Vein endothelial cell (primary cell): ENCODE results near the gene PNISR. TPM values are rescaled to one million over a fixed set of nuclear protein-coding genes. Genes with fewer than 3 reads are reported as not detected.

Source experiments
- total RNA-seq: library from RNA; depleted of rRNA; stranded (reverse); fragments of >200 nt; gene quantifications from 2 replicates; pipeline ENCODE4 v1.2.3, GENCODE V29; 2012

The PNISR gene, protein sequence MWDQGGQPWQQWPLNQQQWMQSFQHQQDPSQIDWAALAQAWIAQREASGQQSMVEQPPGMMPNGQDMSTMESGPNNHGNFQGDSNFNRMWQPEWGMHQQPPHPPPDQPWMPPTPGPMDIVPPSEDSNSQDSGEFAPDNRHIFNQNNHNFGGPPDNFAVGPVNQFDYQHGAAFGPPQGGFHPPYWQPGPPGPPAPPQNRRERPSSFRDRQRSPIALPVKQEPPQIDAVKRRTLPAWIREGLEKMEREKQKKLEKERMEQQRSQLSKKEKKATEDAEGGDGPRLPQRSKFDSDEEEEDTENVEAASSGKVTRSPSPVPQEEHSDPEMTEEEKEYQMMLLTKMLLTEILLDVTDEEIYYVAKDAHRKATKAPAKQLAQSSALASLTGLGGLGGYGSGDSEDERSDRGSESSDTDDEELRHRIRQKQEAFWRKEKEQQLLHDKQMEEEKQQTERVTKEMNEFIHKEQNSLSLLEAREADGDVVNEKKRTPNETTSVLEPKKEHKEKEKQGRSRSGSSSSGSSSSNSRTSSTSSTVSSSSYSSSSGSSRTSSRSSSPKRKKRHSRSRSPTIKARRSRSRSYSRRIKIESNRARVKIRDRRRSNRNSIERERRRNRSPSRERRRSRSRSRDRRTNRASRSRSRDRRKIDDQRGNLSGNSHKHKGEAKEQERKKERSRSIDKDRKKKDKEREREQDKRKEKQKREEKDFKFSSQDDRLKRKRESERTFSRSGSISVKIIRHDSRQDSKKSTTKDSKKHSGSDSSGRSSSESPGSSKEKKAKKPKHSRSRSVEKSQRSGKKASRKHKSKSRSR
- total RNA-seq: 48.7 and 70.4 TPM in 2 replicates

DNA sequence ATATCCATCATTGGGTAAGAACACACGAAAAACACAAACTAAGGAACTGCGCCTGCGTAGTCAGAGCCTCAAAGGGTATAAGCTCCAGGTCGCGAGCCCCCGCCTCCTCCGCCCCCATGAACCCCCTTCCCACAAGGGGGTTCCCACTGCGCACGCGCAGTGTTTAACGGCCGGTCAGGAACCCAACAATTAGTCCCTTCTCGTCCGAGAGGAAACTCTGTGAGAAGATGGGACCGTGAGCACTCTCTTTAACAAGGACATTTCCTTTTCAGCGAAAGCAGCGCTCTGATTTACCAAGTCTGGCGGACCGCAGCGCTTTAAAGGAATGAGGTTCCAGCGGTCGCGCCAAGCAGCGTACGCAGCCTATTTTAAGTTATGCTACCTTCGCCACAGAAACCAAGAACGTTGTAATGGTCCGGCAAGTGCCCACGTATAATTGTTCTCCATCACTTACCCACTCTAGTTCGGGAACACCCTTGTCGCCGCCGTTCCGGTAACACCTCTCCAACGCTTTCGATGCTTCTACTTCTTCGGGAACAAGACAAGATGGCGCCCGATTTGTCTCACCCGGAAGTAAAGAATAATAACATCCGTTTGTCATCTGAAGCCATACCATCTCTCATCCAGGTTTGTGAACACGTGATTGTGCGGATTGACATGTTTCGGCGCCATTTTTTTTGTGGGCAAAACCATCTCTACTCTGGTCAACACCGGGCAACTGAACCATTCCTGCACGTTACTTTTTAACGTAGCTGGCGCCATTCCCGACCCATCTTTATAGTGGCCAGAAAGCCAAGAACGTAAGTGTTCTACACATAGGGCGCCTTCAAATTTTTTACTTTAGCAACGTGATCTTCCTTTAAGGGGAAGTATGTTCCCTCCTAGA, at the start of gene PNISR:
Gene PNISR (minus strand): TSS at position 548 of the 886 bp plus-strand sequence. CDS start 10,649 bp downstream, outside the sequence.

DNA sequence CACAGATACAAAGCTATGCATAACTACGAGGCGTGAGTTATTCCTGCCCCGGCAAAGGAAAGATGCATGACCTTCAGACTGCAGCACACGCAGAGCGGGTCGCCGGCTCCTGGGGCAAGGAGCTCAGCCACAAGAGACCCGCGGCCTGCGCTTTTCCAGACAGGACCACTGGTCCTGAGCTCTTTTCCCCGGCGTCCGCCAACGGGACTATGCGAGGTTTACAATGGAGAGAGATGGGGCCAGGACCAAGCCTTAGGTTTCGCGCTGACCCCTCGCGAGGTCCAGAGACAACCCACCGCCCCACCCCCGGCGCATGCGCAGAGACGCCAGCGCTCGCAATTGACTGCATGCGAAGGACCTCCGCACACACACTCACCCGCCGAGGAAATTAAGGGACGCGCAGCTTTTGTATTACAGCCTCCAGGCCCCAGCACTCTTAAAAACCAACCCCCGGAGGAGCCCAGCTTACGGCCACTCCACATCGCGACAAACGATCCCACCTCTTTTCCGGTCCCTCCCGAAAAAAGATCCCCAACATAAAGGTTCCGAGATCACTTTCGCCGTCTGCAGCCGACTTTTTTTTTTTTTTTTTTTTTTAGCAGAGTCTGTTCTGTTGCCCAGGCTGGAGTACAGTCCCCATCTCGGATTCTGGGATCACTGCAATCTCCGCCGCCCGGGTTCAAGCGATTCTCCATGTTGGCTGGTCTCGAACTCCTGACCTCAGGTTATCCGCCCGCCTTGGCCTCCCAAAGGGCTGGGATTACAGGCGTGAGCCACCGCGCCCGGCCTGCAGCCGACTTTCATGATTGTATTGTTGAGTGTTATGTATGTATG, 31.2 kb downstream of the PNISR start, which contains the start of gene COQ3:
Gene COQ3 (minus strand): TSS at position 498 of the 834 bp plus-strand sequence. CDS start 16 bp downstream, at position 482.

DNA sequence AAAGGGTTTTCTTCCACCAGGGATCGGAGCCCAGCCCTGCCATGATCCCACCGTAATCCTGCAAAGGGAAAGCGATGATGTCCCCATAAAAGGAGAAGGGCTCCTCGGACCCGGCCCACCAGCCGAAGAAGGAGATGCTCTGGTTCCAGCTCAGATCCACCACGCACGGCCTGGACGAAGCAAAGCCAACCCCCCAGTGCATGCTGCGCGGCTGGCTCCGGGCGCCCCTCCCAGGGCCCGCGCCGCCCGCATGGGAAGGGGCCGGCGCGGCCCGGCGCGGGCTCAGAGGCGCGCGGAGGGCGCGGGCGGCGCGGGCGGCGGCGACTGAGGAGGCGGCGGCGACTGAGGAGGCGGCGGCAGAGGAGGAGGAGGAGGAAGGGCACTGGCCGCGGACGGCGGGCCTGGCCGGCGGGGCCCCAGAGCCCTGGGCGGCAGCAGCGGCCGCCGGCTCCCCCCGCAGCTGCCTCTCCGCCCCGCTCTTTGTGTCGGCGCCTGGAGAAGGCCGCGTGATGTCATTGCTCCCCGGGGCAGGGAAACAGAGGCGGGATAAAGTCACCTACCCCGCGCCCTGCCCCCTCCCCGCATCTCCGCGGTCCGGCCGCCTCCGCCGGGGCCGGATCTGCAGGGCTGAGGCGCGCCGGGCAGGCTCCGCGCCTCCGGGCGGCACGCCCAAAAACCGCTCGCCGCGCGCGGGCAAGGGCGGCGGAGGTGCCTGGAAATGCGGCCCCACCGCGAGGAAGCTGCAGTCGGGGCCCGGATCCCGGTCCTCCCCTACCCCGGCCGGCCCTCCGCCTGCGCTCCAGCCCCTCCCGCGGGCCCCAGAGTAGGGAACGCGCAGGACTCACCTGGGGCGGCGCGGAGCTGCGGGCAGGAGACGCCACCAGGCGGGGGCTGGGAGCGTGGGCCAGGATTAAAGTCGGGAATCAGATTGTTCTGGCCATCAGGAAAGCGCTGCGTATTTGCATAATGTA, 75.7 kb downstream of the PNISR start, which contains the start of gene FAXC:
Gene FAXC (minus strand): TSS at position 504 of the 971 bp plus-strand sequence. CDS start 302 bp downstream, at position 202.

Other genes starting within 250 kb of the PNISR start
- gene FAXC, start 75.6 kb downstream of the PNISR start, total RNA-seq: 0.19 and 0.65 TPM in 2 replicates
- gene COQ3, start 31.1 kb downstream of the PNISR start, total RNA-seq: 2.9 and 4.9 TPM in 2 replicates
- 18.9 and 22.5 TPM in 2 replicates for gene USP45, start 90.1 kb upstream of the PNISR start, total RNA-seq
- 91.4 and 91.5 TPM in 2 replicates for gene CCNC, start 143.4 kb upstream of the PNISR start, total RNA-seq
- gene PRDM13, start 181.5 kb upstream of the PNISR start, total RNA-seq: not detected in 2 replicates